ENCODE data around the gene TCF7L2. TPM values are rescaled to one million over a fixed set of nuclear protein-coding genes. Genes with fewer than 3 reads are reported as not detected.

The TCF7L2 gene
- total and polyA plus RNA-seq, 9 of the 15 experiments (the other 6 are each of a cell fraction or from before 2014, with no cell fraction given): 0.32 to 2.8 (median 0.92) TPM

- TF ChIP-seq THAP12 (CRISPR knock-in tag; IDR thresholded peaks at IDR 0.05) (no peak), ZEB2 (IDR thresholded peaks at IDR 0.05) (peak; percentile 40; the same call in 1 of the 2 replicates), STAT5A (IDR thresholded peaks at IDR 0.05; ENCODE audit: borderline replicate concordance, low read length) (peak; percentile 82), SOX6 (IDR thresholded peaks at IDR 0.05) (peak; percentile 80), SMARCB1 (IDR thresholded peaks at IDR 0.05; ENCODE audit: insufficient read length, low read depth) (no peak), TCFL5 (CRISPR knock-in tag; conservative IDR thresholded peaks at IDR 0.05) (no peak), KLF10 (CRISPR knock-in tag; IDR thresholded peaks at IDR 0.05) (no peak), CUX1 (CRISPR knock-in tag; IDR thresholded peaks at IDR 0.05) (no peak), ASH1L (IDR thresholded peaks at IDR 0.05; ENCODE audit: borderline replicate concordance, low read depth, partially characterized antibody) (no peak), CHD4 (IDR thresholded peaks at IDR 0.05; ENCODE audit: insufficient read depth, insufficient replicate concordance, low read depth, low read length, poor library complexity, severe bottlenecking) (no peak), CSDE1 (IDR thresholded peaks at IDR 0.05) (no peak), DNMT1 (IDR thresholded peaks at IDR 0.05) (no peak), KDM4B (IDR thresholded peaks at IDR 0.05; ENCODE audit: borderline replicate concordance in 2 of 2, low read depth in 1 of 2) (no peak)
- TF ChIP-seq, protein P1, sequence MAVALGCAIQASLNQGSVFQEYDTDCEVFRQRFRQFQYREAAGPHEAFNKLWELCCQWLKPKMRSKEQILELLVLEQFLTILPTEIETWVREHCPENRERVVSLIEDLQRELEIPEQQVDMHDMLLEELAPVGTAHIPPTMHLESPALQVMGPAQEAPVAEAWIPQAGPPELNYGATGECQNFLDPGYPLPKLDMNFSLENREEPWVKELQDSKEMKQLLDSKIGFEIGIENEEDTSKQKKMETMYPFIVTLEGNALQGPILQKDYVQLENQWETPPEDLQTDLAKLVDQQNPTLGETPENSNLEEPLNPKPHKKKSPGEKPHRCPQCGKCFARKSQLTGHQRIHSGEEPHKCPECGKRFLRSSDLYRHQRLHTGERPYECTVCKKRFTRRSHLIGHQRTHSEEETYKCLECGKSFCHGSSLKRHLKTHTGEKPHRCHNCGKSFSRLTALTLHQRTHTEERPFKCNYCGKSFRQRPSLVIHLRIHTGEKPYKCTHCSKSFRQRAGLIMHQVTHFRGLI (CRISPR knock-in tag; IDR thresholded peaks at IDR 0.05): no peak
- TF ChIP-seq, protein P2, sequence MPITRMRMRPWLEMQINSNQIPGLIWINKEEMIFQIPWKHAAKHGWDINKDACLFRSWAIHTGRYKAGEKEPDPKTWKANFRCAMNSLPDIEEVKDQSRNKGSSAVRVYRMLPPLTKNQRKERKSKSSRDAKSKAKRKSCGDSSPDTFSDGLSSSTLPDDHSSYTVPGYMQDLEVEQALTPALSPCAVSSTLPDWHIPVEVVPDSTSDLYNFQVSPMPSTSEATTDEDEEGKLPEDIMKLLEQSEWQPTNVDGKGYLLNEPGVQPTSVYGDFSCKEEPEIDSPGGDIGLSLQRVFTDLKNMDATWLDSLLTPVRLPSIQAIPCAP (CRISPR knock-in tag; IDR thresholded peaks at IDR 0.05; ENCODE audit: borderline replicate concordance): no peak
These were observed 110.4 kb downstream of the TCF7L2 start (continued) for GRCh38 chr10:113060201-113061053.
